ENCODE data around the gene CLHC1.
"Not testable (repeated sequence)": the region's sequence is repeated elsewhere in the genome, so short reads cannot be mapped to it uniquely, and the experiment has no call there.

The CLHC1 gene

GRCh38 chr2:55232084-55232862, at the start of gene CLHC1, which contains the start of gene RPS27A:
Gene CLHC1, minus strand, starts transcription at chr2:55232293. Its CDS starts 9,882 bp downstream, at chr2:55222411.
Gene RPS27A, plus strand, starts transcription at chr2:55232688. Its CDS starts 137 bp downstream, at chr2:55232825.
- DNase-seq: peak; percentile 96

DNA sequence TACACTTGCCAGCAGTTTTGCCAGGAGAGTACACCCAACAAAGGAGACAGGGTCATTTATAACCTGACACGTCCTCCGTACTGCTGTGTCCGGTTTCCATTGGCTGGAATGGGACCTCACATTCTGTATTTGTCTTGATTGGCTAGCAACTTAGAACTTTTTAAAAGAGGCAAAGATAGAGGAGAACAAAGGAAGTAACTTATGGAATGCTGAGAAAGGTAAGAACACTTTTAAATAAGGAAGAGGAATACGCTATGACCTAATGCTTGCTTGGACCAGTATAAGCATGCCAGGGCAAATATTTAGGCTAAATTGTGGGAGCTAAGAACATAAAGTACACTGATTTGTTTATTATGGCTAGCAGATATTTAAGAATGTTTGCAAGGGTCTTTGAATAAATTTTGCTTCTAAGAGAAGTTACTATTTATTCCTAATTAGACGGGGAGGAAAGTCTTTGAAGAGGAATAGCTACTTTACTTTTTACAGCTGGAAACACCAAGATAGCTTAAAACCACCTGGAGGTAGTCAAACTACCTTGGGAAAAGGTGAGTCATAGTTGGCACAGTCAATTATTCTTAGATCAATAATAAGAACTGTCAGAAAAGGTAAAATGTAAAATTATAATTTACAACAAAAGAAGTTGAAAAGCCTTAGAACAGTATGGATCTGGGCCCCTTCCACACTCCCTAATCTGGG, 48.9 kb upstream of the CLHC1 start:
- not testable (repeated sequence) for DNase-seq

- DNase-seq: not testable (repeated sequence)
Observed at GRCh38 chr2:55279859-55280424, 47.8 kb upstream of the CLHC1 start.

DNA sequence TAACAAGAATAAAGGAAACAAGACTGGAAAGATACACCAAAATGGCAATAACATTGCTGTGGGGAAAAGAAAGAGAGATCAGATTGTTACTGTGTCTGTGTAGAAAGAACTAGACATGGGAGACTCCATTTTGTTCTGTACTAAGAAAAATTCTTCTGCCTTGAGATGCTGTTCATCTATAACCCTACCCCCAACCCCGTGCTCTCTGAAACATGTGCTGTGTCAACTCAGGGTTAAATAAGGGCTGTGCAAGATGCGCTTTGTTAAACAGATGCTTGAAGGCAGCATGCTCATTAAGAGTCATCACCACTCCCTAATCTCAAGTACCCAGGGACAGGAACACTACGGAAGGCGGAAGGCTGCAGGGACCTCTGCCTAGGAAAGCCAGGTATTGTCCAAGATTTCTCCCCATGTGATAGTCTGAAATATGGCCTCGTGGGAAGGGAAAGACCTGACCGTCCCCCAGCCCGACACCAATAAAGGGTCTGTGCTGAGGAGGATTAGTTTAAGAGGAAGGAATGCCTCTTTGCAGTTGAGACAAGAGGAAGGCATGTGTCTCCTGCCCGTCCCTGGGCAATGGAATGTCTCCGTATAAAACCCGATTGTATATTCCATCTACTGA, 47.2 kb upstream of the CLHC1 start:
- not testable (repeated sequence) for DNase-seq

DNA sequence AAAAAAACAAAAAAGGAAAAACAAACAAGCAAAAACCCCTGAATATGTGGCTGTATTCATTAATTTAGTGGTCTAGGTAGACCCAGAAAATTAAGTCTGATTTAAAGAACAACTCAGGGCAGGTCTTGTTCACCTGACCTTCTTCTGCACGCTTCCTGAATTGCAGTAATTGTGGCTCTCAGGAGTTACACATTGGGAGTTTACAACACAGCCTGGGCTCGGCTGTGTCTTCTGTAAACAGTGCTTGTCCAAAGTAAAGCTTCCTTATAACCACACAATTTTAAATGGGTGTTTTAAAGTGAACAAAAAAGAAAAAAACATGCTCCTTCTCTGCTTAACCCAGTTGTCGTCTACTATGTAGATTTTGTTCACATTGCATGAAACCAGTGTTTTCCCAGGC, 45.2 kb upstream of the CLHC1 start:
- no peak for DNase-seq

GRCh38 chr2:55274346-55274745, 42.3 kb upstream of the CLHC1 start:
- not testable (repeated sequence) for DNase-seq

DNA sequence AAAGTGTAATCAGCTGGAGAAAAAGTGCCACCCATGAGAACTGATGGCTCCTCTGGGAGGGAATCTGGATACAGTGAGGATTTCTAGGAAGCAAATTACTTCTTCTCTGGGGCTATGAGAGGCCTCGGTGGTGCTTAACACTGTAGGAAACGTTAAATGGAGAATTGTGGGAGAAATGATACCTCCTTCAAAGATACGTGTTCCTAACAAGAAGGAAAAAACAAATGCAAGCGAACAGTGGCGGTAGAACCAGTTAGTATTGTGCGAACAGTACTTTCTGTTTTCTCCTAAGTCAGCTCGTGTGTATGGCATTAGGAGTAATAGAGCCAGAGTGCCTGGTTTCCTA, 37.5 kb upstream of the CLHC1 start:
- no peak for DNase-seq

GRCh38 chr2:55268907-55269644, 37.0 kb upstream of the CLHC1 start, which contains the start of gene MTIF2:
Gene MTIF2, minus strand, starts transcription at chr2:55269231. Its CDS starts 5,373 bp downstream, at chr2:55263858.
- DNase-seq: peak; percentile 94

GRCh38 chr2:55268288-55268906, 36.3 kb upstream of the CLHC1 start:
- no peak for DNase-seq

GRCh38 chr2:55259586-55259985, 27.5 kb upstream of the CLHC1 start:
- DNase-seq: not testable (repeated sequence)

DNA sequence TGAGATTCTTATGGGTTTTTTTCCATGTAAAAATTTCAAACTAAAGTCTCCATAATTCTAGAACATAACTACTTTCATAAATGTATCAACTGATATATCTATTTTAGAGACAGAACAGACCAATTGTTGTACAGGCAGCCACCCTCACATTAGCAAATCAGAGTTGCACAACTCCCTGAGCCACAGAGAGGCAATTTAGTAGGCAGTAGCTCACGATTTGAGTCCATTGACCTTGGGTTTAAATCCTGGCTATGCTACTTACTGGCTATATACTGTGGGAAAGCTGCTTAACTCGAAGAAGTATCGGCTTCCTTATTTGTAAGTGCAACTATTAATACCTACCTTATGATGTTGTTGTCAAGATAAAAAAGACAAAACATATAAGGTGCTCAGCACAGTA, 20.7 kb upstream of the CLHC1 start:
- no peak for DNase-seq

GRCh38 chr2:55247025-55247424, 14.9 kb upstream of the CLHC1 start:
- DNase-seq: no peak

DNA sequence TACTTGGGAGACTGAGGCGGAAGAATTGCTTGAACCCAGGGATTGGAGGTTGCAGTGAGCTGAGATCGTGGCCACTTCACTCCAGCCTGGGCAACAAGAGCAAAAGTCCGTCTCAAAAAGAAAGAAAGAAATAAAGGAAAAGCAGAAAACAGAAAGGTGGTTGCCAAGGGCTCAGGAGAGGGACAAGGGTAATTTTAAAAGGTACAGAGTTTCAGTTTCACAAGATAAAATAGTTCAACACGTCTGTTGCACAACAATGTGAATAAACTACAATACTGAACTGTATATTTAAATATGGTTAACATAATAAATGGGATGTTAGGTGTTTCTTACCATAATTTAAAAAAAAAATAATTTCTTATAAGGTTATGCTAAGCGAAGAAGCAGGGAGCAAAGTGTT, 13.3 kb upstream of the CLHC1 start:
- DNase-seq: no peak

GRCh38 chr2:55242617-55243016, 10.5 kb upstream of the CLHC1 start:
- DNase-seq: no peak

DNA sequence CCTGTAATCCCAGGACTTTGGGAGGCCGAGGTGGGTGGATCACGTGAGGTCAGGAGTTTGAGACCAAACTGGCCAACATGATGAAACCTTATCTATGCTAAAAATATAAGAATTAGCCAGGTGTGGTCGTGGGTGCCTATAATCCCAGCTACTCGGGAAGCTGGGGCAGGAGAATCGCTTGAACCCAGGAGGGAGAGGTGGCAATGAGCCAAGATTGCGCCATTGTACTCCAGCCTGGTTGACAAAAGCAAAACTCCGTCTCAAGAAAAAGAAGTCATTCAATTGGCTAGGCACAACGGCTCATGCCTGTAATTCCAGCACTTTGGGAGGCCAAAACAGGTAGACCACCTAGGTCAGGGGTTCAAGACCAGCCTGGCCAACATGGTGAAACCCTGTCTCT, 9.5 kb upstream of the CLHC1 start:
- not testable (repeated sequence) for DNase-seq

GRCh38 chr2:55239656-55240222, 7.6 kb upstream of the CLHC1 start:
- DNase-seq: no peak

DNA sequence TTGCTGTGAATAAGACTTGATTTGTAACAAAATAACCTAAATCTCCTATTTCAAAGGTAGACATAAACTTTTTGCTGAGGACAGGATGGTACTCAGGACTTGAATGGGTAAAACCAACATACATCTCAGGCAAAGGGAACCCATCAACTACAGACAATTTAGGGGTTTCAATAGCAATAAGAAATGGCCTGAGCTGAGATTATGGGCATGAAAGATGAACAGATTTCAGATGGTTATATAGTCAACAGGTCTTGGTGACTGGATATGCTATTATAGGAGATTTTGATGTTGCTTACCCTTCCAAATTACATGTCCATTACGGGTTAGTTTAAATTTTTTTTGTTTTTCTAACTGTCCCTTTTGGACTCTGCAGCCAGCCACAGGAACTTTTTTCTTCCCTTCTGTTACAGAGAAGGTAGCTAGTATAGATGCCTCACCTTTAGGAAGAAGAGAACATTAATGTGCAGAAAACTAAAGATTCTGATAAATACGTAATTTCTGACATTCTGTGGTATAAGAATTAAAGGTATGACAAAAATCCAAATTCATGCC, 5.0 kb upstream of the CLHC1 start:
- DNase-seq: no peak

DNA sequence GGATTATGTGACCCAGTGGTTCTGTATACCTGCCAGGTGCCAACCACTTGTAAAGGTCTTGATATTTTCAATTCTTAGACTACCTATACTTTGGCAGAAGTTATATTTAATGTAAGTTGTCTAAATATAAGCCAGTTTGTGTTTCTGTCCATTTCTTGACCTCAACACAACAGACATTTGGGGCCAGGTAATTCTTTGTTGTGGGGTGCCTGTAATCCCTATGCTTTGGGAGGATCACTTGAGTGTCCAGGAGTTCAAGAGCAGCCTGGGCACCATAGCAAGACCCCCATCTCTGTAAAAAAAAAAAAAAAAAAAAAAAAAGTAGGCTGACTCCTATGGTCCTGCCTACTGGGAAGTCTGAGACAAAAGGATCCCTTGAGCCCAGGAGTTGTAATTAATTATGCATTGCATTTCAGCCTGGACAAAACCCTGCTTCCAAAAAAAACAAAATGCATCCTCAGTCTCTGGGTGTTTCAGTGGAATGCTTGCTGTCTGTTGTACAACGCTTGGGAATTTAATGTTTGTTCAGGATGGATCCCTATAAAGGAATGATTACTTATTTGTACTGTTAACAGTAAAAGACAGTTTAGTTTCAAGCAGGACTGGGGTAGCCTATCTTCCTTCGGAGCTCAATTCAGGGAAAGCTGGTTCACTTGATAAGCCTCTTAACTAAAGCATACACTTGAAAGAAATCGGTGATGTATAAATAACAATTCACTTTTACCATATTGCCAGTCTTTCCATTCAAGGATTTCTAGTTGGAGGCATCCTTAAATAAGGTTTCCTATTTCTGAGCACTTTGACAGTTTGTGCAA, 3.8 kb upstream of the CLHC1 start:
- DNase-seq: no peak

DNA sequence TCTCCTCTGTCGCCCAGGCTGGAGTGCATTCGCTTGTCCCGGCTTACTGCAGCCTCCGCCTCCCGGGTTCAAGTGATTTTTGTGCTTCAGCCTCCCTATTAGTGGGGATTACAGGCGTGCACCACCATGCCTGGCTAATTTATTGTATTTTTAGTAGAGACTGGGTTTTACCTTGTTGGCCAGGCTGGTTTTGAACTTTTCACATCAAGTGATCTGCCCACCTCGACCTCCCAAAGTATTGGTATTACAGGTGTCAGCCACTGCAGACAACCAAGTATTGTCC, 1.5 kb upstream of the CLHC1 start:
- no peak for DNase-seq

GRCh38 chr2:55232863-55233657, 967 bp upstream of the CLHC1 start:
- DNase-seq: no peak
